ENCODE measurements around the gene SMDT1. TPM values are rescaled to one million over a fixed set of nuclear protein-coding genes. Genes with fewer than 3 reads are reported as not detected.

SMDT1 gene, protein sequence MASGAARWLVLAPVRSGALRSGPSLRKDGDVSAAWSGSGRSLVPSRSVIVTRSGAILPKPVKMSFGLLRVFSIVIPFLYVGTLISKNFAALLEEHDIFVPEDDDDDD
- polyA plus RNA-seq (2014; cell fraction: cytosol; rRNA removed), result 12.4 and 19.3 TPM in 2 replicates
- polyA plus RNA-seq (2014; cell fraction: nucleus; rRNA removed), result 6.9 and 14.3 TPM in 2 replicates

DNA sequence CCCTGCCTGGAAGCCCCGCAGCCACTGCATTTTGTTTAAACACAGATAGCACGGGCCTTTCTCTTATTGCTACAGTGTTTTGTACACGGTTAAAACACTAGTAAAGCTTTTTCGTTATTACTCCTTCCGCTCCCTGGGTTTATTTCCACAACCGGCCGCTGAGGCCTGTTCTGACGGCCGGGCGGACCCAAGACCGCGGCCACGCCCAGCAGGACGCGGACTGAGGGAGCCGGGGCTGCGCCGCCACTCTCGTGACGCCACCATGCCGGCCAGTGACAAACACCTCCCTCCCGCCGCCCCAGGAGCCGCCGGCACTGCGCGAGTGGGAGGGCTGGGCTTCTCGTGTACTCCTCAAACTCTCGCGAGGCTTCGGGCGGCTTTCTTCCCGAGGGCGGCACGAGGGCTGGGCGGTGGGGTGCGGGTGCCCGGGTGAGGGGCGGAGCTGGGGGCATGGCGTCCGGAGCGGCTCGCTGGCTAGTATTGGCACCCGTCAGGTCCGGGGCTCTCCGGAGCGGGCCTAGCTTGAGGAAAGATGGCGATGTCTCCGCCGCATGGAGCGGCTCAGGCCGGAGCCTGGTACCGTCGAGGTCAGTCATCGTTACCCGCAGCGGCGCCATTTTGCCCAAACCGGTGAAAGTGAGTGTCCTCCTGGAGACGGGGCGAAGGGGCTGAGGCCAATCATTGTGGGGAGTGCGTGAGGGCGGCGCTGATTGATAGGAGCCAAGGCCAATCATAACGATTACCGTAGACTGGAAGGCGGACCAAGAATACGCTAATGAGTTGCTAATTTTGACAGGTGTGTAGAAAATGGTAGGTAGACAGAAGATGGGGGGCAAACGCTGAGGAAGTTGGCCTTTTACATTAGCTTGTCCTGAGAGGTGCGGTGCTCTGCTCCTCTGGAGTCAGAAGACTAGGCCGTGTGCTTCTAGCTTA is at the start of gene SMDT1:
TSS of gene SMDT1 (plus strand) at position 382 of the 933 bp plus-strand sequence. CDS start at position 451, 69 bp downstream.
- peak; percentile 99 for DNase-seq (ENCODE audit: low spot score)

DNA sequence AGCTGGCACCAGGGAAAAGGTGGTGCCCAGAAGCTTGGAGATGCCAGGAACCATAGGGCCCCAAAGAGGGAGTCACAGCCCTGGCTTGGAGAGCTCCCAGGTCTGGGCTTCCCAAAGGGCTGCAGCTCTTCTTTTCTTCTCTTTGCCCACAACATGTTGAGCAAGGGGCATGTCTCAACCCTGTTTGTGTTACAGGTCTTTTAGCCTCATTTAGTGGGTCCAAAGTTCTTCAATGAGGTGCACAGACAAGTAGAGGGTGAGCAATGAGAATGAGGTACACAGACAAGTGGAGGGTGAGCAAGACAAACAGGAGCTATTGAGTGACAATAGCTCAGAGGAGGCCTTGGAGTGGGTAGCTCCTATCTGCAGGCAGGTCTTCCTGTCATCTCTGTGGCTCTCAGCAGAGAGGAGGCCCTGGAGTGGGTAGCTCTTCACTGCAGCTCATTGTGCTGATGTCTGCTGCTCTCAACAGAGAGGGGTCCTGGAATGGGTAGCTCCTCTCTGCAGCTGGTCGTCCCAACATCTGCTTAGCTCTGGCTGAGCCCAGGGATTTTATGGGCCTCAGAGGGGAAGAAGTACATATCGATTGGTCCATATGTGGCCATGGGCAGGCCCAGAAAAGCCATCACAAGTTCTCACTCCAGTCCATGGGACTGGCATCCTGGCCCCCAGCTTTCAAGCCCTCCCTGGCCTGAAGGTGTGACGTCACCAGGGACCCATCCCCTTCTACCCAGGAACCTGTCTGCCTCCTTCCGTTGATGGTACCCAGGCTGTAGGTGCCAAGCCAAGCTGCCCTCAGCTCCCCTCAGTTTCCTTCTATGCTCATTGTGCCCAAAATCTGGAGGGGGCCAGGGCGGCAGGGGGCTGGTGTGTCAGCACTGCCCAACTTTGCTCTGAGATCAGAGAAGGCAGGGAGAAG is 46.0 kb upstream of the SMDT1 start:
- no peak for DNase-seq (ENCODE audit: low spot score)

DNA sequence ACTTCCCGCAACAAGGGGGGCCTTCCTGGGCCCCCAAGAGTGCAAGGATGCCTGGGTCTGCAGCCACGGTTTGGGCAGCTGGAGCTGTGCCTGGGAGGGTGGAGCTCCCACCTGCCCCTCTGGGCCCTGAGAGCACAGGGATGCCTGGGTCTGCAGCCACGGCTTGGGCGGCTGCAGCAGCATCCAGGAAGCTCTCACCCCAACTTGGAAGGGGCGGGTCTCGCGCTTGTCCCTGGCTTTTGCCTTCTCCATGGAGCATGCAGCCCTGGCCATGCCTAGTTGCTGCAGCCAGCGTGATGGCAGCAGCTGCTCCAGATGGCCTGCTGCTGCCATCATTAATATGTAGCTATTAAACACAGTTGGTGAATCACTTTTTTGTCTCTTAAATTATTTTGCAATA is 44.2 kb upstream of the SMDT1 start:
- peak; percentile 28 for DNase-seq (ENCODE audit: low spot score)

DNA sequence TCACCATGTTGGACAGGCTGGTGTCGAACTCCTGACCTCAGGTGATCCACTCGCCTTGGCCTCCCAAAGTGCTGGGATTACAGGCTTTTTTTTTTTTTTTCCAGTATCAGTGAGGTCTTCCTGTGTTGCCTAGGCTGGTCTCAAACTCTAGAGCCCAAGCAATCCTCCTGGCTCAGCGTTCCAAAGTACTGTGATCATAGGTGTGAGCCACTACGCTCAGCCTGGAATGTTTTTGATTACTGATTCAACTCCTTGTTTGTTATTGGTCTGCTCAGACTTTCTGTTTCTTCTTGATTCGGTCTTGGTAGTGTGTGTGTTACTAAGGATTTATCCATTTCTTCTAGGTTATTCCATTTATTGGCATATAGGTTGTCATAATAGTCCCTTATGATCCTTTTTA is 40.2 kb upstream of the SMDT1 start:
- DNase-seq (ENCODE audit: low spot score), result no peak

DNA sequence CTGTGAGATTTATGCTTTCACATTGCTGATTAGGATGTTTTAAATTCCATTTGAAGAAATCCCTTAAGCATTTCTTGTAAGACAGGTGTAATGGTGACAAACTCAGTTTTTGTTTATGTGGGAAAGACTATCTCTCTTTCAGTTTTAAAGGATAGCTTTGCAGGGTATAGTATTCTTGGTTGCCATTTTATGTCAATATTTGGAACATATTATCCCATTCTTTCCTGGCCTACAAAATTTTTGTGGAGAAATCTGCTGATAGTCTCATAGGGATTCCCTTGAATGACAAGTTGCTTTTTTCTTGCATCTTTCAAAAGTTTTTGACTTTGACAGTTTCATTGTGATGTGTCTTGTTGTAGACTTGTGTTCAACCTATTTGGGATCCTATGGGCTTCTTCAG is 37.7 kb upstream of the SMDT1 start:
- no peak for DNase-seq (ENCODE audit: low spot score)

DNA sequence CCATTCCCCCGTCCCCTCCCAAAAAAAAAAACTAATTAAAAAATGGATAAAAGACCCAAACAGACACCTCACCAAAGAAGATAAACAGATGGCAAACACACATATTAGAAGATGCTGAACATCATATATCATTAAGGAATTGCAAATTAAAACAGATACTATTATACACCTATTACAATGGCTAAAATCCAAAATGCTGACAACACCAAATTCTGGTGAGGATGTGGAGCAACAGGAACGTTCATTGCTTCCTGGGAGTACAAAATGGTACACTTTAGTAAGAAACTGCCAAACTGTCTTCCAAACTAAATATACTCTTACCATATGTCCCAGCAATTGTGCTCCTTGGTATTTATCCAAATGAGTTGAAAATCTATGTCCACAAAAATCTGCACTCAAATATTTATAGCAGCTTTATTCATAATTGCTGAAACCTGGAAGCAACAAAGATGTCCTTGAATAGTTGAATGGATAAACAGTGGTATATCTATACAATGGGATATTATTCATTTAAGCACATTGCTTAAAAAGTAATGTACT is 28.8 kb upstream of the SMDT1 start:
- no peak for DNase-seq (ENCODE audit: low spot score)

DNA sequence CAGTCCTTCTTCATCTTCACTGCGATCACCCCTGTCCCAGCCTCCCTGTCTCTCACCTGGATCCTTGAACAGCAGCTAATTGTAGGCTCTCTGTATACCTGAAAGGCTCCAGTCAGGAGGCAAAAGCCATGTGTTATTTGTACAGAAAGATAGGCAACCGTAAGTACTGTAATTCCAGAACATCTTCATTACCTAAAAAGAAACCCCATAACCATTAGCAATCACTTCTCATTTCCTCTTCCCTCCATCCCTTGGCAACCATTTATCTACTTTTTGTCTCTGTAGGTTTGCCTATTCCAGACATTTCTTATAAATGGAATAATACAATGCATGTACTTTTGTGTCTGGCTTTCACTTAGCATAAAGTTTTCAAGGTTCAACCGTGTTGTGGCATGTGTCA is 26.7 kb upstream of the SMDT1 start:
- DNase-seq (ENCODE audit: low spot score), result no peak

DNA sequence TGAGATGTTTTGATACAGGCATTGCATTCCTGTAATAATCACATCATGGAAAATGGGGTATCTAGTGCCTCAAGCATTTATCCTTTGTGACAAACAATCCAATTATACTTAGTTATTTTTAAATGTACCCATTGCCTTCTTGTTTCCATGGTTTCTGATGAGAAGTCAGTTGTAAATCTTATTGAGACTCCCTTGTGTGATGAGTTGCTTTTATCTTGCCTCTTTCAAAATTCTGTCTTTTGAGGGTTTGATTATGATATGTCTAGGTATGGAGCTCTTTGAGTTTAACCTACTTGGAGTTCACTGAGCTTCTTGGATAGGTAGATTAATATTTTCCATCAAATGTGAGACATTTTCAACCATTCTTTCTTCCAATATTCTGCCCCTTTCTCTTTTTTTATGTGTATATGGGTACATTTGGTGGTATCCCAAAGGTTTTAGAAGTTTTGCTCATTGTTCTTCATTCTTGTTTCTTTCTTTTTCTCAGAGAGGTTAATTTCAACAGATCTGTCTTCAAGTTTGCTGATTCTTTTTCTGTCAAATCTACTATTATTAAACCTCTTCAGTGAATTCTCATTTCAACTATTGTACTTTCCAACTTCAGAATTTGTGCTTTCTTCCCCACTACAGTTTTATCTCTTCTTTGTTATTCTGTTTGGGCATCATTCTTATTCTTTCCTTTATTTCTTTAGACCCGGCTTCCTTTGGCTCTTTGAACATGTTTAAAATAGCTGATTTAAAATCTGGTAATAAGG is 22.6 kb upstream of the SMDT1 start:
- DNase-seq (ENCODE audit: low spot score), result no peak

DNA sequence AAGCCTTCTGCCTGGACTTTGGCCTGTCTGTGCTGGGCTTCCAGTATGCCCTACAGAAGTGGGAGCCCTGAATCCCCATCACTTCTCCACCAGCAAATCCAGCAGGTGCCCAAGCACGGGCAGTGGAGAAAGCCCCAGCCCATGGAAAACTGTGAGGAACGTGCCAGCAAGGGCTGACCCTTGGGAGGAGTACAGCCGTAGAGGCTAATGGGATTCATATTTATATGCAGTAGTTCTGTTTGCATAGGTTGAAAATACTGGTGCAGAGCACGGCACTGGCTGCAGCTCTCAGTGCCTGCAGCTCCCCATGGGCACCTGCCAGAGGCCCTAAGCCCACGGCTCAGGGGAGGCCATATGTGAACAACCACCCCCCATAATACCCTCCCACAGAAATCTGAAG is 19.0 kb upstream of the SMDT1 start:
- no peak for DNase-seq (ENCODE audit: low spot score)

DNA sequence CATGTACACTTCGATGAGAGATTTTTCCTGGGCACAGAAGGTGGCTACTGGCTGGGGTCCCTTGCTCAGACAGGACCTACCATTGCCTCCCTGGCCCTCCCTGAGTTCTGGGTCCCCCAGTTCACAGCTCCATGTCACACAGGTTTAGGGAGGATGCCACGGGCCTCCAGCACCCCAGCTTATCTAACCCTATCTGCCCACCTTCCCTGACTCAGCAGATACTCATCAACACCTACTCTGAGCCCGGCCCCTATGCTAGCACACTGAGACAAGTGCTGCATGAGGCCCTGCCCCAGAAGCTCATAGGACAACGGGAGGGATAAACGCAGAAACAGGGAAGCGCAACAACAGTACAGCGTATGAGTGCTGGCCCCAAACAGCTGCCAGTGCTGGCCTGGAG is 18.5 kb upstream of the SMDT1 start:
- DNase-seq (ENCODE audit: low spot score), result no peak

DNA sequence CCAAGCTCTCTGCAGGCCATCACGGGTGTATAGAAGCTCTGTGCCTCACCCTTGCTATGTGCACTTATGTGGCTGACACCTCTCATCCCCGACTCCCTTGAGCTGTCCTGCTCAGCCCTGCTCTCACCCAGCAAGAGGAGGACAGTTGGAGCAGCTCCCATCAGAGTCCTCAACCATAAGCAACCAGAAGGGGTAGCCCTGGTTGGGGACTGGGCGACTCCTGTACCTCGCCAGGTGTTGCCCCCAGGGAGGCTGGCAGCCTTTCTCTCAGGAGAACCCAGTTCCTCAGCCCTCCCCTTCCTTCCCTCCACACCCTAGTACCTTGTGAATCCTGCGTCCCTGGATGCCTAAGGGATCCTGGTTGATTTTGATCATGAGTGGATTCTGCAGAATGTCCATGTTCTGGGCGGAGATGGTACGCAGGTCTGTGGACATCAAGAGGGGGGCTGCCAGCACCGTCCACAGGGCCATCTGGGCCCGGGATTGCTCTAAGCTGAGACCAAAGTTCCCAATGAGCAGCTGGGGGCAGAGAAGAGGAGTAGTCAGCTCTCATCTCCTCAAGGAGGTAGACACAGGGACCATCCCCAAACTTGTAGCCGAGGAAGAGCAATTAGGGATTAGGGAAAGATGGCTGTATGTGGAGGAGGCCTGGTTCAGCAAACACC is 16.9 kb upstream of the SMDT1 start:
- no peak for DNase-seq (ENCODE audit: low spot score)

DNA sequence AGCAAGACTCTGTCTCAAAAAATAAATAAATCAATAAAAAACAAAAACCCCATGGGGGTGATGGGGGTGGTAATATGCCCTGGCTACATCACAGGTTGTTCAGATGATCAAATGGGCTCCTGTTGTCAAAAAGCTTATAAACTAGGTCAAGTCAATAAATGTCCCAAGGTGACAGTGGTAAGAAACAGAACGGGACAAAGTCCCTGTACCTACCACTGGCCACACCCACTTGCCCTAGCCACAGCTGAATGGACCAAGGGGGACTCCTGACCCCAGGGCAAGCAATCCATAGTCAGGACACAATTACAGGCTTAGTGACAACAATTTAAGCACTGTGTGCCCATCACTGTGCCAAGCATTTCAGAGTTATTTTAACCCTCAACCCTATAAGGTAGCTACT is 14.9 kb upstream of the SMDT1 start:
- no peak for DNase-seq (ENCODE audit: low spot score)

DNA sequence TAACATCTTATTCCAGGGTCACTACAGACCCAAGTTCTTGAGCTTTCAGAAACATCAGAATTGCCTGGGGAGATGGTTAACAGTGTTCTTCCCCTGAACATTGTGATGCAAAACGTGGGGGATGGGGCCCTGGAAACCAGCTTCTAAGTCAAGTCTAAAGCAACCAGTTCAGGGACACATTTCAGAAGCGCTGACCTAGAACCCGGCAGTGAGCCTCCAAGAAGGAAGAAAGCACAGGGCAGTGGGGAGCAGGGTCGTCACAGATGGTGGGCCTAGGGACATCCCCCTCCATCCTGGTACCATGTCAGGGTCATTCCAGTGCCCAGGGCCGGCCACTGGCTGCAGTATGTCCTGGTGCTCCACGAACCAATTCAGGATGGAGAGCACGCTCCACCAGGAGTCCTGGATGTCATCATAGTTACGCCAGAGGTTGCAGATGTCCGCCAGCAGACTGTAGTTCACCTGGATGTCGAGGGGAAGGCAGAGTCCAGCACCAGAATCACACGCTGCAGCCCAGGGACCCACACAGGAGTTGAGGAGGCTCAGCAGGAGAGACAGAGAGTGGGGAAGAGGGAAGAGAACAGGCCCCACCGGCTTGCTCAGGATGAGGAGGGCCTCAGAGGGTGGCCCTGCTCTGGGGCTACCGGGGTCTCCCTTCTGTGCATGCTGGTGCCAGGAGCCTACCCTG is 13.9 kb upstream of the SMDT1 start:
- no peak for DNase-seq (ENCODE audit: low spot score)

DNA sequence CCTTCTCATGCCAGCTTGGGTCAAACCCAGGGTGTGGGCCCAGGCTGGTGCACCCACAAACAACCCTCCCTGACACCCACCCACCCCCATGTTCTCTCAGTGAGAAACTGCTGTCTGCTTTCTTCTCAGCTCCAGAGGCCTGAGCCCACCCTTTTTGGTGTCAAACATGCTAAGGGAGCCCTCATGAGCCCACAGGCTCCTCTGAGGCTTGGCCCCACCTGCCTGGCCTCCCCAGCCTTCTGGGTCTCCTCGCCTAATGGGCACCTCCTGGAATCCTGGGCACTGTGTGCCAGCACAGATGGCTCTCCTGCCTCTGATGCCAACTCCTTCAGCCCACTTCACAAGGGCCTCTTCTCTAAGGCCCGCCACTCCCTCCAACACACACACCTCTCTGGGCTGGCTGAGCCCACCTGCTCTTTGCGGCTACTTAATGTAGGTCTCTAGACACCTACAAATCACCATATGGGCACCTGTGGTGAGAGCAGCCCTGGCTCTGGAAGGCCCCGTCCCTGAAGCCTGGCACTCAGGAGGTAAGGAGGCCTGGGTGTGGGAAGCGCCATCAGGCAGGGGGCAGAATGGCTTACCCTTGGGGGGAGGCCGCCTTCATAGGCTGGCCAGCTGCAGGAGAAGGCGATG is 13.3 kb upstream of the SMDT1 start:
- DNase-seq (ENCODE audit: low spot score), result no peak

DNA sequence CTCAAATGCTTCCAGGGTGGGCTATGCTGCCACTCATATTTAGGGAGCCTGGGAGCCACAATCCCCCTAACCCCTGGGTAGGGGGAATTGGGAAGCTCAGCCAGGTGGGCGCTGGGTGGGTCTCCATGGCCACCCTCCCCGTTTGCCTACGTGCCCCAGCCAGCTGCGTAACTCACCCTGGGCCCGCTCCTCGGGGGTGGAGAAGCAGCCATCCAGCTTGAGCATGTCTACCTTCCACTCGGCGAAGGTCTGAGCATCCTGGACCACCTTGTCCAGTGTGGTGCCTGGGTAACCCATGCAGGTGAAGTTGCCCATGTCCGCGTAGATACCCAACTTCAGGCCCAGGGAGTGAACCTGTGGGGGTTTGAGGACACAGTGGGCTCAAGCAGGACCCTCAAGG is 12.6 kb upstream of the SMDT1 start:
- DNase-seq (ENCODE audit: low spot score), result no peak

DNA sequence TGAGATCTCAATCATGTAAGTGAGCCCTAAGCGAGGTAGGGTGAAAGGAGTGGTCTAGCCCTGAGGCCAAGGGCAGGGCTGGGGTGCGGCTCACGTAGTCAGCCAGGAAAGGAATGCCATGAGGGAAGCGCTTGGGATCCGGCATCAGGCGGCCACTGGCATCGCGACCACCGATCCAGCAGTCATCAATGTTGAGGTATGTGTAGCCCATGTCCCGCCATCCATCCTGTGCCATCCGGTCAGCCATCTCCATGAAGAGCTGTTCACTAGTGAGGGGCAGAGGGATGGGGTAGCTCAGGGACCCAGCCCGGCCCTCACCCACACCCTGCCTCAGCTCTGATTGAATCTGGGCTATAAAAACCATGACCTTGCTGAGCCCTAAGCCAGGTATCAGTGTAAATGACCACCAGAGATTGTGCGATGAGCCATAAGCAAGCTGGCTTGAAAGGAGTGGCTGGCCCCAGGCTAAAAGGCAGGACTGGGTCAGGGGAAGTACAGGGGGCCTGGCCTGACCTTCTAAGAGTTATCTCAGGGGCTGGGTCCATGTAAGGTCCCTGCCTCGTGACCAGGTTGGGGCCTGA is 11.7 kb upstream of the SMDT1 start:
- DNase-seq (ENCODE audit: low spot score), result no peak

DNA sequence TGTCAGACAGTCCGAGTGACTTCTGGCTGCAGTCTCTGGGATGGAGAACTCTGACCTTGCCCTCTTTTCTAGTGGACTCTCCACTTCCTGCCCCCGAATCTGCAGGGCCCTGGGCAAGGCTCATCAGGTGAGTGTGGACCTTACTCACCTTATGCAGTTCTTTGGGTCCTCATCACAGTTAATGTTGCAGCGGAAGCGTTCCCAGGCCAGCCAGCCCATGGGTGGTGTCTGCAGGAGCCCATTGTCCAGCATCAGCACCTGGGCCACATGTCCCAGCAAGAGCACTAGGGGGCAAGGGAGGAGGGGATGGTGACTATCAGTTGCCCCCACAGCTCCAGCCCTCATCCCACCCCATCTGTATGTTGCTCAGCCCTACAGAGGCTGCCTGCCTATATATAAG is 11.2 kb upstream of the SMDT1 start:
- DNase-seq (ENCODE audit: low spot score), result no peak

DNA sequence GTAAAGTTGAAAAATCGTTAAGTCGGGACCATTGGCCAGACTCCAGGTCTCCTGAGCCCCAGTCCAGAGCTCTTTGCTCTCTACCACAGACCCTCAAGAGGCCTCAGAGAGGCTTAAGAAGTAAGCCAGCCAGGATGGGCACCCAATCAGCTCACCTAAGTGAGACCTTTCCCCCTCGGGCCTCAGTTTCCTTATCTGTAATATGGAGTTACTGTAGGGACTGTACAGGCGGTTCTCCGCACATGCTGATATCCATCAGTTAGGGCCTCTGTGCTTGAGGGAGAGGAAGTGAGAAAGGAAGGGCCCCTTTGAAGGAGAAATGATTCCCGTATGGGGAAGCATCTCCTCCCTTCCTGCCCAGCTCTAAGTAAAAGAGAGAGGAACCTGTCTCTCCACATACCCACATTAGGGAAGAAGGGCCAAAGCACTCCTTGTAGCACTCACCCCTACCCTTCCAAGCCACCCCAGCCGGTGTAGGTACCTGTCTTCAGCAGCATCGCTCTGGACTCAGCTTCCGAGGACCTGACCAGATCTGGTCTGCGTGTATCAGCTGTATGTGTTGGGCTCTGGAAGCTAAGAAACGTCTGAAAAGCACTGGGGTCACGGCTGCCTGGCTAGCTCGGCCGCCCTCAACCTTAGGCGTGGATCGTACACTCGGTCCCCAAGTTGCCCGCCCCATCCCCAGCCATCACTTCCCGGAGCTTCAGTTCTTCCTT is 9.5 kb upstream of the SMDT1 start:
- DNase-seq (ENCODE audit: low spot score), result no peak
